ENCODE measurements around the gene DDX55.

Gene DDX55

DNA sequence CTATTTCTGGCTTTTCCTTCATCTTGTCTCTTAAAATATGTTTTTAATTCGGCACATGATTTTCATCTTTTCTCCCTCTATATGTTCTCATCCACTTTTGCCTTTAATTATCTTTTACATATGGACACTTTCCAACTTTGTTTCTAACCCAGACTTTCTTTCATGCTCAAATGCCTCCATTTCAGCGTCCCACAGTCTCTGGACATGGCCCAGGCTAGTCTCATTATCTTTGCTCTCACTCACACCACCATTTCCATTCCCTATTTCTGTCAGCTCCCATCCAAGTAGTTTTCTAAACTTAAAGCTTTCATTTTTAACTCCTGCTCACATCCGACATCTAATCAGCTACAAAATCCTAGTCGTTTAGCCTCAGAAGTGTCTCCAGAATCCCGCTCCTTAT lies 46.5 kb downstream of the DDX55 start:
- H3K36me3 ChIP-seq (ENCODE audit: insufficient read depth, low read length) = peaks cover 80% of the 10 kb centered on the region
- H4K20me1 ChIP-seq (ENCODE audit: insufficient read depth, low read length) = no peaks in the 10 kb centered on the region
- H3K9me2 ChIP-seq (ENCODE audit: low read depth, low read length) = no peaks in the 10 kb centered on the region
- H3K4me3 ChIP-seq (ENCODE audit: low read depth, low read length, poor library complexity, severe bottlenecking) = no peak overlapping the region
- H2AFZ ChIP-seq (ENCODE audit: low read length) = no peak overlapping the region
- H3K4me1 ChIP-seq (ENCODE audit: insufficient read depth, low read length, severe bottlenecking) = no peaks in the 10 kb centered on the region
- TF ChIP-seq, protein P1, sequence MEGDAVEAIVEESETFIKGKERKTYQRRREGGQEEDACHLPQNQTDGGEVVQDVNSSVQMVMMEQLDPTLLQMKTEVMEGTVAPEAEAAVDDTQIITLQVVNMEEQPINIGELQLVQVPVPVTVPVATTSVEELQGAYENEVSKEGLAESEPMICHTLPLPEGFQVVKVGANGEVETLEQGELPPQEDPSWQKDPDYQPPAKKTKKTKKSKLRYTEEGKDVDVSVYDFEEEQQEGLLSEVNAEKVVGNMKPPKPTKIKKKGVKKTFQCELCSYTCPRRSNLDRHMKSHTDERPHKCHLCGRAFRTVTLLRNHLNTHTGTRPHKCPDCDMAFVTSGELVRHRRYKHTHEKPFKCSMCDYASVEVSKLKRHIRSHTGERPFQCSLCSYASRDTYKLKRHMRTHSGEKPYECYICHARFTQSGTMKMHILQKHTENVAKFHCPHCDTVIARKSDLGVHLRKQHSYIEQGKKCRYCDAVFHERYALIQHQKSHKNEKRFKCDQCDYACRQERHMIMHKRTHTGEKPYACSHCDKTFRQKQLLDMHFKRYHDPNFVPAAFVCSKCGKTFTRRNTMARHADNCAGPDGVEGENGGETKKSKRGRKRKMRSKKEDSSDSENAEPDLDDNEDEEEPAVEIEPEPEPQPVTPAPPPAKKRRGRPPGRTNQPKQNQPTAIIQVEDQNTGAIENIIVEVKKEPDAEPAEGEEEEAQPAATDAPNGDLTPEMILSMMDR (IDR thresholded peaks at IDR 0.05; ENCODE audit: low read length) = no peak
- no peak for TF ChIP-seq EZH2 (IDR thresholded peaks at IDR 0.05; ENCODE audit: borderline replicate concordance, low read length)
- no peaks in the 10 kb centered on the region for H3K9me3 ChIP-seq (ENCODE audit: low read length)
- 0 out of 2 replicates have a peak, but pooled peaks cover under 1% of the 10 kb centered on the region for H3K79me2 ChIP-seq (ENCODE audit: insufficient read depth, low read length)
- H3K27ac ChIP-seq (ENCODE audit: low read depth, low read length, poor library complexity, severe bottlenecking) = no peak overlapping the region
- no peaks in the 10 kb centered on the region for H3F3A ChIP-seq (ENCODE audit: insufficient read depth, low read length)
- no peaks in the 10 kb centered on the region for H3K27me3 ChIP-seq (ENCODE audit: insufficient read depth, low read length)
- no peak overlapping the region for H3K4me2 ChIP-seq (ENCODE audit: low read length)
- no peak overlapping the region for H3K9ac ChIP-seq (ENCODE audit: low read length)

GRCh38 chr12:123654129-123654701 lies 52.3 kb downstream of the DDX55 start:
- Histone ChIP-seq H3K36me3 (ENCODE audit: insufficient read depth, low read length) (peaks cover 64% of the 10 kb centered on the region), H3K4me2 (ENCODE audit: low read length) (no peak overlapping the region), H3K27me3 (ENCODE audit: insufficient read depth, low read length) (no peaks in the 10 kb centered on the region), H3K9me2 (ENCODE audit: low read depth, low read length) (no peaks in the 10 kb centered on the region), H3F3A (ENCODE audit: insufficient read depth, low read length) (no peaks in the 10 kb centered on the region), H4K20me1 (ENCODE audit: insufficient read depth, low read length) (no peaks in the 10 kb centered on the region), H3K79me2 (ENCODE audit: insufficient read depth, low read length) (no peaks in the 10 kb centered on the region), H3K27ac (ENCODE audit: low read depth, low read length, poor library complexity, severe bottlenecking) (no peak overlapping the region), H3K9ac (ENCODE audit: low read length) (no peak overlapping the region), H3K9me3 (ENCODE audit: low read length) (no peaks in the 10 kb centered on the region), H2AFZ (ENCODE audit: low read length) (no peak overlapping the region), H3K4me3 (ENCODE audit: low read depth, low read length, poor library complexity, severe bottlenecking) (no peak overlapping the region), H3K4me1 (ENCODE audit: insufficient read depth, low read length, severe bottlenecking) (peaks cover 20% of the 10 kb centered on the region)
- TF ChIP-seq, protein P1 (IDR thresholded peaks at IDR 0.05; ENCODE audit: low read length) = no peak
- no peak for TF ChIP-seq EZH2 (IDR thresholded peaks at IDR 0.05; ENCODE audit: borderline replicate concordance, low read length)

DNA sequence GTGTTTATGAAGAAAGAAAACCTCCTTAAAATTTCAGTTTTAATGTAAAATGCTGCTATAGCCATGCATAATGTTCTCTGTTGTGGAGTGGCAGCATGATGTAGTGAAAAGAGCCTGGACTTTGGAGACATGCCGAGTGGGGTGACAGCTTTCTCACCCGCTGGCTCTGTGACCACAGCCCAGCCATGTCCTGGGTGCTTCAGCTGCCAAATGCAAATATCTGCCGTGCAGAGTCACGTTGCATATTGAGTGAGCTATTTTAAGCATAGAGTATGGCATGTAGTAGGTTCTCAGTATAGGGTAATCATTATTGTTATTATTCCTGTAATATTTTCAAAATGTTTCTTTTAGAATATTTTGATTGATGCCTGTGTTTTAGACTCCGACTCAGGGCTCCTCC lies 53.5 kb downstream of the DDX55 start:
- H3K36me3 ChIP-seq (ENCODE audit: insufficient read depth, low read length) = peaks cover 64% of the 10 kb centered on the region
- peak overlapping the region; percentile 0; the same call in 1 of the 2 replicates for H3K4me2 ChIP-seq (ENCODE audit: low read length)

More for the DNA sequence above, 53.5 kb downstream of the DDX55 start:
- Histone ChIP-seq H3K9me2 (ENCODE audit: low read depth, low read length) (no peaks in the 10 kb centered on the region), H2AFZ (ENCODE audit: low read length) (no peak overlapping the region), H3K9ac (ENCODE audit: low read length) (no peak overlapping the region), H3K4me1 (ENCODE audit: insufficient read depth, low read length, severe bottlenecking) (peaks cover 20% of the 10 kb centered on the region), H3K4me3 (ENCODE audit: low read depth, low read length, poor library complexity, severe bottlenecking) (no peak overlapping the region), H3F3A (ENCODE audit: insufficient read depth, low read length) (no peaks in the 10 kb centered on the region), H3K27ac (ENCODE audit: low read depth, low read length, poor library complexity, severe bottlenecking) (peak overlapping the region; percentile 21), H4K20me1 (ENCODE audit: insufficient read depth, low read length) (no peaks in the 10 kb centered on the region), H3K79me2 (ENCODE audit: insufficient read depth, low read length) (no peaks in the 10 kb centered on the region), H3K9me3 (ENCODE audit: low read length) (no peaks in the 10 kb centered on the region), H3K27me3 (ENCODE audit: insufficient read depth, low read length) (no peaks in the 10 kb centered on the region)
- TF ChIP-seq, protein P1 (IDR thresholded peaks at IDR 0.05; ENCODE audit: low read length) = no peak
- no peak for TF ChIP-seq EZH2 (IDR thresholded peaks at IDR 0.05; ENCODE audit: borderline replicate concordance, low read length)

Data from OCI-LY1 (cell line).